KOPT-K1 (cell line): ENCODE data around the gene BID.
A peak's percentile ranks its signal among the peaks of the same experiment; 100 is the strongest.

ENCODE experiments used
- H3K27ac ChIP-seq: fragments of 200-600 bp; sonication (generic); 2 replicates; pipeline ENCODE4 v1.5.1; 2016; ENCODE audit warnings: antibody characterized with exemption, mild to moderate bottlenecking, low read depth, low read length; ENCODE audit not compliant: poor library complexity, severe bottlenecking
- H3K36me3 ChIP-seq: fragments of 200-600 bp; sonication (generic); 2 replicates; pipeline ENCODE4 v1.5.1; 2017; ENCODE audit warnings: antibody characterized with exemption, mild to moderate bottlenecking, low read length, moderate library complexity; ENCODE audit not compliant: insufficient read depth
- H3K9me3 ChIP-seq: fragments of 200-600 bp; sonication (generic); 2 replicates; pipeline ENCODE4 v1.5.1; 2017; ENCODE audit warnings: antibody characterized with exemption, low read length, mild to moderate bottlenecking; ENCODE audit not compliant: insufficient read depth, poor library complexity, severe bottlenecking

Gene BID

DNA sequence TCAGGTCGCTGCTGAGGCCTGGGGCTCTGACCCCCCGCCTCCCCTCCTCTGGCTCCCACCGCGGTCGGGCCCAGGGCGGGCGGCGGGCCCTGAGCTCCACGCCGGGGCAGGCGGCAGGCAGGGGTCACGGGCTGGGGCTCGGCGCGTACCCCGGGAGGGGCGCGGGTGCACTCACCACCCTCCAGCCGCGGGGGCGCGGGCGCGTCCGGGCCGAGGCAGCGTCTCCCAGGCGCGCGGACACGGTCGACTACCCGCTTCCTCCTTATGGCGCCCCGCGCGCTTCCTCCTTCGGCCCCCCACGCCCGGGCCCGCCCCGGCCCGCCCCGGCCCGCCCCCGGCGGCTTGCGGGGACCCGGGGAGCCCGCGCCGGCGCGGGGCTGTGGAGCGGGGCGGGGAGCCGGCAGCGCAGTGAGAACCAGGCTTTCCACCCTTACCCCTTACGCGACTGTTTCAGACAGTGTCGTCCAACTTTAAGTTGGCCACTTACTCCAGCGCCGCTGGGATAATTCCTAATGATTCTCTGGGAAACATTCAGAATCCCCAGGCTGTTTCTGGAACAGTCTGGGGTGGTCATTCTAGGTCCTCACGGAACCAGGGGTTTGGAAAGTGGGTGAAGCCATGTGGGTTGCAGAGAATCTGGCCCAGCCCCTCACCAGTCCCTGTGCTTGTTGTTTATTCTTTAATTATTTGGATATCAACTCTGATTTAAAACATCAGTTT, at the start of gene BID:
Gene BID (minus strand): TSS at position 264 of the 720 bp plus-strand sequence. CDS start 24,353 bp downstream, outside the sequence.
- H3K27ac ChIP-seq, result peak within 1 kb of the TSS; percentile 100

DNA sequence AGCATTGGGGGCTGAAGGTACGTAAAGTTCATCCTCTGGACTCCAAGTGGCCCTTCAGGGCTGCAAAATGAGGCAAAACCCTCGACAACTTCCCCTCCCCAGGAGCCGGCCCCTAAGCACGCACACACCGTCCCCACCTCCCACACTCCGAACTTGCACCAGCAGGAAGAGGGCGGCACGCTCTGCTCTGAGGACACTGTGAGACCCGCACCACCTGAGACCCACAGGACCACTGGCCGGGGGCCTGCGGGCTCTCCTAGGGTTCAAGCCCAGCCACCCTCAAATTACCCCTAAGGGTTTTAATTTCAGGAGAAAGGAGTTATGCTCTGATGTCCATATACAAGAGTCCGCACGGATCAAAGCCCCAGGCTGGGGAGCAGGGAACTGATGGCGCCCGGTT, 49.7 kb upstream of the BID start:
- Histone ChIP-seq H3K9me3 (no peaks in the 10 kb centered on the region), H3K36me3 (no peaks in the 10 kb centered on the region), H3K27ac (no peak overlapping the region)

More for the DNA sequence above, at the start of gene BID:
- Histone ChIP-seq H3K9me3 (no peaks in the 10 kb centered on the region), H3K36me3 (peaks cover 32% of the 10 kb centered on the region)

DNA sequence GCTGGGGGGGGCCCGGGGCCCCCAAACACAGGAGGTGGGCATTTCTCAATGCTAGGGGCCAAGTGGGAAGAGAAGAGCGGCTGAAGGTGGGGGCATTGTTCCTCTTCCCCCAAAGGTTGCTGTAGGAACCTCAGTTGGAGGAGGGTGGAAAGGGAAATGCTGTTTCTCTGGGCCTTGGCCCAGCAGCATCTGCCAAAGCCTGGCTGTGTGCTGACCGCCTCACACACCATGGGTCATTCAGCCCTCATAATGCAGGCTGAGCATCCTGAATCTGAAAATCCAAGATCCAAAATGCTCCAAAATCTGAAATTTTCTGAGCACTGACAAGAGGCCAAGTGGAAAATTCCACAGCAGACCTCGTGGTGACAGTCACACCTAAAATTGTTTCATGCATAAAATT, 49.0 kb upstream of the BID start:
- Histone ChIP-seq H3K36me3 (no peaks in the 10 kb centered on the region), H3K9me3 (no peaks in the 10 kb centered on the region), H3K27ac (no peak overlapping the region)

DNA sequence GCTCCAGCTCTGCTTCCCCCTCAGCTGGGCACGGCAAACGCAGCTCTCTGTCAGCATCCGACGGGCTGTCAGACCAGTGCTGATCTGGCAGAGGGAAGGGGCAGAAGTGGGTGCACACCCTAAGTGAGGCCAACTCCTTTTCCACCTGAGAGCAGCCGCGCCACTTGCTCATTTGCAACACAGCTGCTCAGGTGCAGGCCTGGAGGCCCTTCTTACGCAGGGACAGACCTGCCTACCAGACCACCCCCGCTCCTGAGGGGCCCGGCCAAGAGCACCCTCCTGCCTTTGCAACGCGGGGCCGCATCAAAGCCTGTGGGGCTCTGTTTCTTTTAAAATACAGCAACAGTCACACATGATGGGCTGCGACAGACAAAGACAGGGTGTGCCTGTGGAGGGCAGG, 47.8 kb upstream of the BID start:
- no peaks in the 10 kb centered on the region for H3K36me3 ChIP-seq

DNA sequence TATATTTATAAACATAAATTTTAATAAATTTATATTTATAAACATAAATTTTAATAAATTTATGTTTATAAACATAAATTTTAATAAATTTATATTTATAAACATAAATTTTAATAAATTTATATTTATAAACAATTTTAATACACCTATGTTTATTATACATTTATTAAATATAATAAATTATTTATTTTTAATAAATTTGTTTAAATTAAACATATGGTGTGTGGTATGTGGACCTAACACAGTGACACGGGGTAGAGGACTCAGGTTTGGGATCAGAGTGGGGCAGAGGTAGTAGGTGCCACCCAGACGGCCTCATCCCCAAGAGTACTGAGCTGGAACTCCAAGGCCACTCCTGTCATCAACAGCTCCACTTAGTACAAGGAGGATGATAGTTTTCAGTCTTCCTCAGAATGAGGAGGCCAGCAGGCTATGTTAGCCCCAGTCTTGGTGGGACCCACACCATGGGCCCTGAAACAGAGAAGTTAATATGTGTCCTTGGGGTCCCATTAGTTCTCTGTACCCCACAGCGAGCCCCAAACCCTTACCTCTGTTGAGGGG, 46.7 kb upstream of the BID start:
- H3K36me3 ChIP-seq, result no peaks in the 10 kb centered on the region
- no peak overlapping the region for H3K27ac ChIP-seq
- H3K9me3 ChIP-seq, result no peaks in the 10 kb centered on the region

More for the DNA sequence above, 47.8 kb upstream of the BID start:
- no peaks in the 10 kb centered on the region for H3K9me3 ChIP-seq
- no peak overlapping the region for H3K27ac ChIP-seq

DNA sequence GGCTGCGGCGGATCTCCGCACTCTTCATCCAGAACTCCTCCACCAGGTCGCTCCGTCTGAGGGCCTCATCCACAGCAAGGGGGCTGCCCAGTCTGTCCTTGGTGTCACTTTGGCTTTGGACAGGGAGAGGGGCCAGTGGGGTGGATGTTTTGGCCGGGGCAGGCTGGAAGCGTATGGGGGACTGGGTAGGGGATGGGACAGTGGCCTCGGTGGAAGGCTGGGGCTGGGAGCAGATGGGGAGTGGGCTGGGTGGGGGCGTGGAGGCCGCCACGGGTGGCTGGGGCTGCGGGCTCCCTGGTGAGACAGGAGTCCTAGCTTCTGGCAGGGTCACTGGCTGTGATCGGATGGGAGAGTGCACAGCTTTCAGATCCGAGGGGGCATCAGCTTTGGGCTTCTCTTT, 44.4 kb upstream of the BID start:
- Histone ChIP-seq H3K9me3 (no peaks in the 10 kb centered on the region), H3K36me3 (no peaks in the 10 kb centered on the region), H3K27ac (no peak overlapping the region)

DNA sequence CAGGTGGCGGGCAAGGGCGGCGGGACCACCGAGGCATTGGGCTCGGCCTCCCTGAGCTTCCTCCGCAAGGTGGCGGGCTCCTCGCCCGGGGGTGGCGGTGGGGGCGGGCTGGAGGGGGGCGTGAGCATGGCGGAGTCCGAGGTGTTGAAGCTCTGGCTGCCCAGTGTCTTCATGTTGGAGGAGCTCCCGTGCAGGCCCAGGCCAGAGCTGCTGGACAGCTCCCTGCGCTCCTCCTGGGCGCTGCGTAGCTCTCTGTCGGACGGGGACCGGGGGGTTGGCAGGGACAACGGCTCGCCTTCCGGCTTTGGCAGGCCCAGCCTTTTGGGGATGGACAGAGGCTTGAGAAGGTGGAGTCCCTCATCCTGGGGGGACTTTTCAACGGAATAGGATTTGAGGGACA, 43.9 kb upstream of the BID start:
- Histone ChIP-seq H3K27ac (no peak overlapping the region), H3K9me3 (no peaks in the 10 kb centered on the region), H3K36me3 (no peaks in the 10 kb centered on the region)

DNA sequence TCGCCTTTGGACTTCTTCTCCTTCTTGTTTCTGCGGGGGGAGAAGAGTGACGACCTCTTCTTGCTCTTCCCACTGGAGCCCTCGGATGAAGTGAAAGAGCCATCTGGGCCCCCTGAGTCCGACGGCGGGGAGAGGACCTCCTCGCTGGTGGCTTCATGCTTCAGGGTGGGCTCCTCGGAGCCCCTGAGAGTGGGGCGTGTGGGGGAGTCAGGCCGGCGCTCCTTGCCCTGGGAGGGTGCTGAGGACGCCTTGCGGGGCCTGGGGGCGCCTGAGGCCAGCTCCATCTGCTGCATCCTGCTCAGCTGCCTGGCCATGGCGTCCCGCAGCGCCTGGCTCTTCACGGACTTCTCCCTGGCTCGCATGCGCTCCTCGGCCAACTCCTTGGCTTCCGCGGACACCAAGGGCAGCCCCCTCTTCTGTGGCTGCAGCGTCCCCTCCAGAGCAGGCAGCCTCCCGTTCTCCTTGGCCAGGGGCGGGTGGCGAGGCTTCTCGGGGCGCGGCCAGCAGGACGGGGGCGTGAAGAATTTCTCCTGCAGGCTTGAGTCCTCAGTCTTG, 43.3 kb upstream of the BID start:
- Histone ChIP-seq H3K36me3 (no peaks in the 10 kb centered on the region), H3K9me3 (no peaks in the 10 kb centered on the region), H3K27ac (no peak overlapping the region)

DNA sequence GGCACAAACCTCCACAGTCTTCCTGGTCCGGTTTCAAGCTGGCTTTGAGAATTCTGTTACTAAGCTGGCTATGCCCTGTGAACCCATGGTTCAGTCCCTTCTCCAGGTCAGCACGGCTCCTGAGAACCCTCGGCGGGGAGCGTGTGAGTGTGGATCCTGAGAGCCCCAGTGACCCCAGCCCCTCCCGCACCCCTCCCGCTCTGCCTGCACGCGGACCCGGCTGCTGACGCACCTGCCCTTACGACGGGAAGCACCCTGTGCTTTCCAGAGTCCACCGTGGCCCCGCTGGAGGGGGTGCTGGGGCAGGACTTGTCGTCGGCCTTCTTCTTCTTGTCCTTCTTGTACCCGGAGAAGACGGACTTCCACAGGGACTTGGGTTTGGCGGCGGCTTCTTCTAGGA, 42.8 kb upstream of the BID start:
- Histone ChIP-seq H3K27ac (no peak overlapping the region), H3K9me3 (no peaks in the 10 kb centered on the region), H3K36me3 (no peaks in the 10 kb centered on the region)

DNA sequence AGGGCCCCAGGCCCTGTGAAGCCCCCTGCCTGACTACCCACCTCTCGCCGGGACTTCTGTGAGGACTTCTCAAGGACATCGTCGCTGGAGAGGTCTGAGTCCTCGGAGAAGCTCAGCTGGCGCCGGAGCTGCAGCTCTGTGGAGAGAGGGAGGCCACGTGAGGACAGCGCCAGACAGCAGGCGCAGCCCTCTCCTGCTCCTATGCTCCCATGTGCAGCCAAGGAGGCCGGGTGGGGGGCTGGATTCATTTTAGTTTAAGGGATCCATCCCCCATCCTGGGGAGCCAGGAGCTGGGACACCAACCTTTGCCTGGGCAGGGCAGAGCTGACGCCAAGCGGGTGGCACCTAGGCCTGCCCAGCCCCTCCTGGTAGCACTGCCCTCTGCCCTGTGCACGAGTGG, 42.4 kb upstream of the BID start:
- Histone ChIP-seq H3K27ac (no peak overlapping the region), H3K9me3 (no peaks in the 10 kb centered on the region), H3K36me3 (no peaks in the 10 kb centered on the region)

DNA sequence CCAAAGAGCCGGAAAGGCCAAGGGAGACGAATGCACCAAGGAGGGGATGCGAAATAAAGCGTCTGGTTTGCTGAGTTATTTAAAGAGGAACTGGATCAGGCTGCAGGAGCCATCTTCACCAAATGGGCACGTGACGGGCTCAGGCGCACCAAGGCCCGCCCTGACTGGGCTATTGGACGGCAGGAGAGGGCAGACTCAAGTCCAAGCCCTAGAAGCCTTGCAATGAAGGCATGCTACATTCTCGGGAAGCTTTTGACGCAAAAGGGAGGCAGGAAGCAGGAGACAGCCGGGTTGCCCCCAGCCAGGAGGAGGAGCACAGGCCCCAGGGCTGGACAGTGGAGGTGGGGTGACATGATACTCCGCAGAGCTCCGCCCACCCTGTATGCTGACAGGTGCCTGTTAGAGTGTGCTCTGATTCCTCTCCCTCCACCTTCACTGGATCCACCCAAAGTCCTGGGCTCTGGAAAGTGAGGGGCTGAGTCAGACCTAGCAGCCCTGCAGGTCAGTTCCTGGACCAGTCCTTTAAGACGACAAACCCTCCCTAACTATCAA, 41.5 kb upstream of the BID start:
- H3K36me3 ChIP-seq, result no peaks in the 10 kb centered on the region
- H3K27ac ChIP-seq, result no peak overlapping the region
- H3K9me3 ChIP-seq, result no peaks in the 10 kb centered on the region

DNA sequence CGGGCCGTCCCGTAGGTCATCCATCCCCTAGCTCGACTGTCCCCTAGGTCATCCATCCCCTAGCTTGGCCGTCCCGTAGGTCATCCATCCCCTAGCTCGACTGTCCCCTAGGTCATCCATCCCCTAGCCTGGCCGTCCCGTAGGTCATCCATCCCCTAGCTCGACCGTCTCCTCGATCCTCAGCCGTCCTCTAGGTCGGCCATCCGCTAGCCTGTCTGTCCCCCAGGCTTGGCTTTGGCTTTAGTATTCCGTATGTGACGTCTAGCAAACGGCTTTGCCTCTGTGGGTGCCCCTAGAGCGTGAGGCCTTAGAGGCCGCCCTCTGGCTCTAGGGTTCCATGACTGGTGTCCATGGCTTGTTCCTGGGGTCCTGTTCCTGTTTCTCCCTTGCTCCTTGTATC, 40.6 kb upstream of the BID start:
- H3K36me3 ChIP-seq, result no peaks in the 10 kb centered on the region
- H3K9me3 ChIP-seq, result no peaks in the 10 kb centered on the region
- no peak overlapping the region for H3K27ac ChIP-seq

DNA sequence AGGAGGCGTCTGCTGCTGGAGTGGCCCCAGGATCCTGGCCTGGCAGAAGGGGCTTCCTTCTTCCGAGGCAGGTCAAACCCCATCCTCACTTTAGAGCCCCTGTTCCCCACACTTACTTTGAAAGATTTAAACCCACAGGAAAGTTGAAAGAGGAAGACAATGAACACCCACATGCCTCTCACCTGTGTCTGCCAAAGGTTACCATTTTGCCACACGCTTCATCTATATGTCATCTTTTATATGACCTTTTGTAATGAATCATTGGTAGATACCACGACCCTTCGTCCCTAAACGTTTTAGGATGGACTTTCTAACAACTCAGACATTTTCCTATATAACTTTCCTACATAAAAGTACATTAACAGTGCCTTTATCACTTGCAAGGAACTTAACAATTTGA, 39.8 kb upstream of the BID start:
- H3K36me3 ChIP-seq, result no peaks in the 10 kb centered on the region
- H3K9me3 ChIP-seq, result no peaks in the 10 kb centered on the region
- H3K27ac ChIP-seq, result no peak overlapping the region

DNA sequence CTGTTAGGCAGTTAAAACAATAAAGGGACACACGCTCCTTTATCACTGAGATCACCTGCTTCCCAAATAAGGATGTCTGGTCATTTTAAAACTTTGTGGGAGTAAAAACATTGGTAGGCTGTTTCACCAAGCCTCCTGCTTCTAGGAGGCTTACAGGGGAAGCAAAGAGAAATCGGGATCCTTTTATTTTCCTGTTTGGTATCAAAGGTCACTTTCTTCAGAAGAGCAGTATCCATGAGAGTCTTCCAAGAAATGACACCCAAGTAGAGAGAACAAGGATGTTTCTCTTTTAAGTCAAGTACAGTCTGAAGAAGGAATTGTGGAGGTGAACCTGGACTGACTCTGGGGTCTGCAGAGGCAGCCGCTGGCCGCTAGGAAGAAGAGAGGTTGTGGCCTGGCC, 36.9 kb upstream of the BID start:
- H3K9me3 ChIP-seq, result no peaks in the 10 kb centered on the region
- no peak overlapping the region for H3K27ac ChIP-seq
- no peaks in the 10 kb centered on the region for H3K36me3 ChIP-seq

DNA sequence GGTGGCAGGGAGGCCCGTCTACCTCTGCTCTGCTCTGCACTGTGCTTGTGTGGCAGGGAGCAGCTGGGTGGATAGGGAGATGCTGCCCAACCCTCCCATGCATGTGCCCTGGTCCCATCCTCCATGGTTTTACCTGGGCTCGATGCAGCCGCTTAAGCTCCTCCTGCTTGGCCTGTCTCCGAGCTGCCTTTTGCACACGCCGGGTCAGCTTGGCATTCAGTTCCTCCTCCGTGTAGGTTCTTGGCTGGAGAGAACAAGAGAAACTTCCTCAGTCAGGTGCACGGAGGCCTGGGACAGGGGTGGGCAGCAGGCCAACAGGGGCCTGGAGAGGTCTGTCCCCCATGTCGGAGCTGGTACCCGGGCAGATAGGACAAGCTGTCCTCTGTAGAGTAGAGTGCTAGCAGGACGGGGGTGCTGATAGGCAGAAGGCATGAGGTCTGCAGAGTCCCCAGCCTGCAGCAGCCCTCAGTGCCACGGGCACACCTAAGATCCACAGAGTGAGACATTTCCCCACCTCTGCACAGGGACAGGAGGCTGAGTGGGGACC, 36.4 kb upstream of the BID start:
- Histone ChIP-seq H3K36me3 (no peaks in the 10 kb centered on the region), H3K27ac (no peak overlapping the region), H3K9me3 (no peaks in the 10 kb centered on the region)
